Superior temporal gyrus (tissue), 1 donor: ENCODE measurements around the gene MAMDC2.

Experiments
- DNase-seq: peaks from one replicate; pipeline ENCODE4 v3.0.0-alpha.2; 2016; ENCODE audit errors: extremely low spot score

MAMDC2 gene

DNA sequence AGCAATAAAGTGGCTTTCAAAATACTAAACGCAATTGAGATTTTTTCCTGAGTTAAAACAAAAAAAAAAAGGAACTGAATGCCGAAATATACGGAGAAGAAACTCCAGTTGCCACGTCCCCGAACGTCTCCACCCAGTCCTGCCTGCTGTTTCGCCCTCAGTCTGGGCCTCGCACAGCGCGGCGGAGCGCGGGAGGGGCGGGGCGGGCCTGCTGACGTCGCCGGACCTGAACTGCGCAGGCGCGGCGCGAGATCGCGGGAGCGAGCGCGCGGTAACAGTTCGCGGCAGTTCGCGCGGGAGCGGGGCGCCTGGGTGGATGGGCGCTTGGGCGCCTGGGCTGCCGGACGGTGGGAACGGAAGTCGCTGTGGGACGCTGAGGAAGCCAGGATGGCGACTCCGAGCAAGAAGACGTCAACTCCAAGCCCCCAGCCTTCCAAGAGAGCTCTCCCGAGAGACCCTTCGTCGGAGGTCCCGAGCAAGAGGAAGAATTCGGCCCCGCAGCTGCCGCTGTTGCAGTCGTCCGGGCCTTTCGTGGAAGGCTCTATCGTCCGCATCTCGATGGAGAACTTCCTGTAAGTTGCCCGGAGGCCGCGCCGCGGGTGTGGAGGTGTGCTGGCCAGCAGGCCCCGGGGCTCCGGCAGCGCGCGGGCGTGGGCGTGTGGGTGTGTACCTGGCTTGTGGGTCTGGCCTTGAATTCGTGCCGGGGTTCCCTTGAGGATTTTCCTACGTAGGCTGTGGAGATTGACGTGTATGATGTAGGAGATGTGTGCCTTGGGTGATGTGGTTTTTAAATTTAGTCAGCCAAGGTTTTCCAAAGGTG is 215.3 kb downstream of the MAMDC2 start, which contains the start of gene SMC5:
TSS of gene SMC5 (plus strand) at position 287 of the 820 bp plus-strand sequence. CDS start at position 388, 101 bp downstream.
- DNase-seq = peak; percentile 91

- no peak for DNase-seq
These were observed 215.8 kb downstream of the MAMDC2 start for GRCh38 chr9:70259512-70259802.

- DNase-seq = no peak
These were observed 216.4 kb downstream of the MAMDC2 start for GRCh38 chr9:70260007-70260443.

DNA sequence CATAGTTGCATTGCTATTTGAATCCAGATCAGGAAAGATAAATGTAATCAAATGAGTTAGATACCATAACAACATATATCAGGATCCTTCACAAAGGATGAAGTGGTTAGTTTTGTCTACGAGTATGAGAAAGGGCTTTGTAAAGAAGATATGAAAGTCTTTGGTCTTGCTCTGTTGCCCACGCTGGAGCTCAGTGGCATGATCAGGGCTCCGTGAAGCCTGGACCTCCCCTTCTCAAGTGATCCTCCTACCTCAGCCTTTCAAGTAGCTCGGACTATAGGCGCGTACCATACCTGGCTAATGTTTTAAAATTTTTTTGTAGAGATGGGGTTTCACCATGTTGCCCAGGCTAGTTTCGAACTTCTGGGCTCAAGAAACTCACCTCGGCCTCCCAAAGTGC is 217.0 kb downstream of the MAMDC2 start:
- DNase-seq = no peak

GRCh38 chr9:70261131-70261870 is 217.7 kb downstream of the MAMDC2 start:
- DNase-seq = no peak

- no peak for DNase-seq
These were observed 218.7 kb downstream of the MAMDC2 start for GRCh38 chr9:70262366-70262765.

DNA sequence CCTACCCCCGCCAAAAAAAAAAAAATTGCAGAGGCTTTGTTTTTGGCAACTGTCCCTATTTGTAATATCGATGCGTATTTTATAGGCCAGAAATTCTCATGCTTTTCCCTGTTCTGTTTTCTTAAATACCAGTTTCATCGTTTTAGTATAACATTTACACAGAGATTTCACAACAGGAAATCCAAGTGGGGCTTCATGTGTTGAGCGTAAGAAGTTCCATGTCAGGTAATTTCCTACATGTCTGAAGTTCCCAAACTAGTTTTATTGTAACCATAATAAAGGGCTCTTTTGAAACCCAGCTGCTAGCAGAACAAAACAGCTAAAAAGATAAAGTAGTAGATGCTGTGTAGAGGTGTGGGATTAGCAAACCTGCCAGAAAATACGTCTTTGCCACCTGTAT is 219.3 kb downstream of the MAMDC2 start:
- no peak for DNase-seq

DNA sequence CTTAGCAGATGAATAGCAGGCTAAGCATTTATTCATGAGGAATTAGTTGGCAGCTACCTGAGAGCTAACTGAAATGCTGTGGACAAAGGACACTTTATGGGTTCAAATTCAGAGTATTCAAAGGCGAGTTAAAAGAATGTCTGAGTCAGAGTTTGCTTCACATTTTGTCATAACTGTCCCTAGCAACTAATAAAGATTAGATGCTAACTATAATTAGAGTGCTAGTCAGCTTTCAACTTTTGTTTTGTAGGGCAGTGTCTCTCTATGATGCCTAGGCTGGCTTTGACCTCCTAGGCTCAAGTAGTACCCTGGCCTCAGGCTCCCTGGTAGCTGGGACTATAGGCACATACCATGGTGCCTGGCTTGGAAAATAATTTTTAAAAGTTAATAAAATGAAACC is 219.8 kb downstream of the MAMDC2 start:
- DNase-seq = no peak
